H1 (cell line): ENCODE results near the gene PNLDC1. TPM values are rescaled to one million over a fixed set of nuclear protein-coding genes. Genes with fewer than 3 reads are reported as not detected.

Source experiments
- CBX8 ChIP-seq: fragments of 300-800, 300-1000 bp; sonication (generic); IDR thresholded peaks from 2 replicates; pipeline ENCODE4 v1.7.1; 2016; ENCODE audit warnings: low read depth, low read length, borderline replicate concordance
- PHF8 ChIP-seq: fragments of 200-600 bp; sonication (generic); conservative IDR thresholded peaks from 2 replicates; pipeline ENCODE4 v1.7.1; 2012; ENCODE audit warnings: low read depth, mild to moderate bottlenecking, inconsistent platforms, low read length, moderate library complexity
- YY1 ChIP-seq: IDR thresholded peaks from 2 replicates; pipeline ENCODE4 v1.6.1; 2011; ENCODE audit warnings: low read depth, mild to moderate bottlenecking, low read length
- polyA plus RNA-seq, 7 experiments: library from polyadenylated mRNA; depleted of rRNA in 3 of 7; stranded (reverse) in 5 of 7; unstranded in 2 of 7; fragments of >200 nt in 5 of 7; fragments of 200-250 nt in 2 of 7; gene quantifications; 1 replicate in 5 of 7; 2 replicates in 1 of 7; 4 replicates in 1 of 7; pipeline versions ENCODE4 v1.2.1 to v1.2.3, GENCODE V29; 2011 to 2013; ENCODE audit warnings: missing spikeins in 2 of 7, mixed read lengths in 2 of 7
- total RNA-seq: library from RNA; stranded (reverse); fragmentation: NEBNext Ultra II Directional; extraction: Animal tissue kit (Norgen Biotek cat#: 25700); gene quantifications from 2 replicates; pipeline ENCODE4 v1.2.1, GENCODE V29; 2021
- TF ChIP-seq, protein P1 (sequence below): fragments of 300-600 bp; sonication (generic); IDR thresholded peaks from 2 replicates; pipeline ENCODE4 v1.7.1; 2012; ENCODE audit warnings: low read length, moderate library complexity, mild to moderate bottlenecking, inconsistent platforms; ENCODE audit not compliant: insufficient replicate concordance

The PNLDC1 gene
- total and polyA plus RNA-seq, 2 of the 8 experiments (the other 6 are each of a cell fraction or from before 2014, with no cell fraction given) = 0.15 to 0.34 TPM

DNA sequence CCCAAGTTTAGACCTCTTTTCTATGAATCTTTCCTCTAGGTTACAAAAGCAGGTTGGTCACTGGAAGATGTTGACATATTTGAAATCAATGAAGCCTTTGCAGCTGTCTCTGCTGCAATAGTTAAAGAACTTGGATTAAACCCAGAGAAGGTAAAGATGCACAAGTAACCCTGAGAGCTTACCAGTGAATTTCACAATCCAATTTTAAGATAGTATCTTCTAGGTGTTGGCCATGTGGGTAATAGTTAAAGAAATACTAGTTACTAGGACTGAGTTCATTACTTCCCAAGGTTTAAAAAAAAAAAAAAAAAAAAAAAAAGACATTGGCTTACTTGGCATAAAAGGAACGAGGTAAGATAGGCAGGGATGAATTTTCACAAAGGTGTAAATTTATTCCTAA is 21.9 kb upstream of the PNLDC1 start (continued):
- TF ChIP-seq CBX8 (no peak), PHF8 (no peak), YY1 (no peak)
- TF ChIP-seq, protein P1, sequence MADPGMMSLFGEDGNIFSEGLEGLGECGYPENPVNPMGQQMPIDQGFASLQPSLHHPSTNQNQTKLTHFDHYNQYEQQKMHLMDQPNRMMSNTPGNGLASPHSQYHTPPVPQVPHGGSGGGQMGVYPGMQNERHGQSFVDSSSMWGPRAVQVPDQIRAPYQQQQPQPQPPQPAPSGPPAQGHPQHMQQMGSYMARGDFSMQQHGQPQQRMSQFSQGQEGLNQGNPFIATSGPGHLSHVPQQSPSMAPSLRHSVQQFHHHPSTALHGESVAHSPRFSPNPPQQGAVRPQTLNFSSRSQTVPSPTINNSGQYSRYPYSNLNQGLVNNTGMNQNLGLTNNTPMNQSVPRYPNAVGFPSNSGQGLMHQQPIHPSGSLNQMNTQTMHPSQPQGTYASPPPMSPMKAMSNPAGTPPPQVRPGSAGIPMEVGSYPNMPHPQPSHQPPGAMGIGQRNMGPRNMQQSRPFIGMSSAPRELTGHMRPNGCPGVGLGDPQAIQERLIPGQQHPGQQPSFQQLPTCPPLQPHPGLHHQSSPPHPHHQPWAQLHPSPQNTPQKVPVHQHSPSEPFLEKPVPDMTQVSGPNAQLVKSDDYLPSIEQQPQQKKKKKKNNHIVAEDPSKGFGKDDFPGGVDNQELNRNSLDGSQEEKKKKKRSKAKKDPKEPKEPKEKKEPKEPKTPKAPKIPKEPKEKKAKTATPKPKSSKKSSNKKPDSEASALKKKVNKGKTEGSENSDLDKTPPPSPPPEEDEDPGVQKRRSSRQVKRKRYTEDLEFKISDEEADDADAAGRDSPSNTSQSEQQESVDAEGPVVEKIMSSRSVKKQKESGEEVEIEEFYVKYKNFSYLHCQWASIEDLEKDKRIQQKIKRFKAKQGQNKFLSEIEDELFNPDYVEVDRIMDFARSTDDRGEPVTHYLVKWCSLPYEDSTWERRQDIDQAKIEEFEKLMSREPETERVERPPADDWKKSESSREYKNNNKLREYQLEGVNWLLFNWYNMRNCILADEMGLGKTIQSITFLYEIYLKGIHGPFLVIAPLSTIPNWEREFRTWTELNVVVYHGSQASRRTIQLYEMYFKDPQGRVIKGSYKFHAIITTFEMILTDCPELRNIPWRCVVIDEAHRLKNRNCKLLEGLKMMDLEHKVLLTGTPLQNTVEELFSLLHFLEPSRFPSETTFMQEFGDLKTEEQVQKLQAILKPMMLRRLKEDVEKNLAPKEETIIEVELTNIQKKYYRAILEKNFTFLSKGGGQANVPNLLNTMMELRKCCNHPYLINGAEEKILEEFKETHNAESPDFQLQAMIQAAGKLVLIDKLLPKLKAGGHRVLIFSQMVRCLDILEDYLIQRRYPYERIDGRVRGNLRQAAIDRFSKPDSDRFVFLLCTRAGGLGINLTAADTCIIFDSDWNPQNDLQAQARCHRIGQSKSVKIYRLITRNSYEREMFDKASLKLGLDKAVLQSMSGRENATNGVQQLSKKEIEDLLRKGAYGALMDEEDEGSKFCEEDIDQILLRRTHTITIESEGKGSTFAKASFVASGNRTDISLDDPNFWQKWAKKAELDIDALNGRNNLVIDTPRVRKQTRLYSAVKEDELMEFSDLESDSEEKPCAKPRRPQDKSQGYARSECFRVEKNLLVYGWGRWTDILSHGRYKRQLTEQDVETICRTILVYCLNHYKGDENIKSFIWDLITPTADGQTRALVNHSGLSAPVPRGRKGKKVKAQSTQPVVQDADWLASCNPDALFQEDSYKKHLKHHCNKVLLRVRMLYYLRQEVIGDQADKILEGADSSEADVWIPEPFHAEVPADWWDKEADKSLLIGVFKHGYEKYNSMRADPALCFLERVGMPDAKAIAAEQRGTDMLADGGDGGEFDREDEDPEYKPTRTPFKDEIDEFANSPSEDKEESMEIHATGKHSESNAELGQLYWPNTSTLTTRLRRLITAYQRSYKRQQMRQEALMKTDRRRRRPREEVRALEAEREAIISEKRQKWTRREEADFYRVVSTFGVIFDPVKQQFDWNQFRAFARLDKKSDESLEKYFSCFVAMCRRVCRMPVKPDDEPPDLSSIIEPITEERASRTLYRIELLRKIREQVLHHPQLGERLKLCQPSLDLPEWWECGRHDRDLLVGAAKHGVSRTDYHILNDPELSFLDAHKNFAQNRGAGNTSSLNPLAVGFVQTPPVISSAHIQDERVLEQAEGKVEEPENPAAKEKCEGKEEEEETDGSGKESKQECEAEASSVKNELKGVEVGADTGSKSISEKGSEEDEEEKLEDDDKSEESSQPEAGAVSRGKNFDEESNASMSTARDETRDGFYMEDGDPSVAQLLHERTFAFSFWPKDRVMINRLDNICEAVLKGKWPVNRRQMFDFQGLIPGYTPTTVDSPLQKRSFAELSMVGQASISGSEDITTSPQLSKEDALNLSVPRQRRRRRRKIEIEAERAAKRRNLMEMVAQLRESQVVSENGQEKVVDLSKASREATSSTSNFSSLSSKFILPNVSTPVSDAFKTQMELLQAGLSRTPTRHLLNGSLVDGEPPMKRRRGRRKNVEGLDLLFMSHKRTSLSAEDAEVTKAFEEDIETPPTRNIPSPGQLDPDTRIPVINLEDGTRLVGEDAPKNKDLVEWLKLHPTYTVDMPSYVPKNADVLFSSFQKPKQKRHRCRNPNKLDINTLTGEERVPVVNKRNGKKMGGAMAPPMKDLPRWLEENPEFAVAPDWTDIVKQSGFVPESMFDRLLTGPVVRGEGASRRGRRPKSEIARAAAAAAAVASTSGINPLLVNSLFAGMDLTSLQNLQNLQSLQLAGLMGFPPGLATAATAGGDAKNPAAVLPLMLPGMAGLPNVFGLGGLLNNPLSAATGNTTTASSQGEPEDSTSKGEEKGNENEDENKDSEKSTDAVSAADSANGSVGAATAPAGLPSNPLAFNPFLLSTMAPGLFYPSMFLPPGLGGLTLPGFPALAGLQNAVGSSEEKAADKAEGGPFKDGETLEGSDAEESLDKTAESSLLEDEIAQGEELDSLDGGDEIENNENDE = no peak
- TF ChIP-seq, all 59 proteins: peak for 0
